GM08714 (cell line): ENCODE measurements around the gene SNX32.

ENCODE experiments used
- H3K4me3 ChIP-seq: fragments of 200-500 bp; sonication (Bioruptor generic); 2 replicates; pipeline ENCODE4 v1.5.1; 2014; ENCODE audit warnings: mild to moderate bottlenecking, low read length, inconsistent platforms
- ZNF274 ChIP-seq: IDR thresholded peaks from 2 replicates; pipeline ENCODE4 v1.6.1; 2012; ENCODE audit warnings: mild to moderate bottlenecking, low read depth, low read length

The SNX32 gene

DNA sequence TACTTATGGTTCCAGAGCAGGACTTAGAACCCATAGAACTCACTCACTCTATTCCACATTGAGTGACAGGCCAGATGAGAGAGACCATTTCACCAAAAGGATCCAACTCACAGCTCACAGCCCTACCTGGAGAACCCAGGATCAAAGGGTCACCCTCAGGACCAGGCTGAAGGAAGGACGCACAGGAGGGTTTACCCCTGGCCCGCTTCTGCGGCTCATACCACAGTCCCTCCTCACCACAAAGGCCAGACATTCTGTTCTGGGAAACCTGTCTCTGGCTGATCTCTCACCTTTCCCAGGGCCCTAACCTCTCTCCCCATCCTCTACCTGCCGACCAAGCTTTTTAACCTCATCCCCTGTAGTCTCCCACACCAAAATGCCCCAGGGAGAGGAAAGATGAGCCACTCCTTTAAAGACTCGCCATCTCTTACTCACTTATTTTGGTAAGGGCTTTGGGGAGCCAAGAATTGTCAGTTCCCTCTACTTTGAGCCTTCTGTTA lies 61.8 kb downstream of the SNX32 start:
- H3K4me3 ChIP-seq, result no peak overlapping the region
- no peak for TF ChIP-seq ZNF274

DNA sequence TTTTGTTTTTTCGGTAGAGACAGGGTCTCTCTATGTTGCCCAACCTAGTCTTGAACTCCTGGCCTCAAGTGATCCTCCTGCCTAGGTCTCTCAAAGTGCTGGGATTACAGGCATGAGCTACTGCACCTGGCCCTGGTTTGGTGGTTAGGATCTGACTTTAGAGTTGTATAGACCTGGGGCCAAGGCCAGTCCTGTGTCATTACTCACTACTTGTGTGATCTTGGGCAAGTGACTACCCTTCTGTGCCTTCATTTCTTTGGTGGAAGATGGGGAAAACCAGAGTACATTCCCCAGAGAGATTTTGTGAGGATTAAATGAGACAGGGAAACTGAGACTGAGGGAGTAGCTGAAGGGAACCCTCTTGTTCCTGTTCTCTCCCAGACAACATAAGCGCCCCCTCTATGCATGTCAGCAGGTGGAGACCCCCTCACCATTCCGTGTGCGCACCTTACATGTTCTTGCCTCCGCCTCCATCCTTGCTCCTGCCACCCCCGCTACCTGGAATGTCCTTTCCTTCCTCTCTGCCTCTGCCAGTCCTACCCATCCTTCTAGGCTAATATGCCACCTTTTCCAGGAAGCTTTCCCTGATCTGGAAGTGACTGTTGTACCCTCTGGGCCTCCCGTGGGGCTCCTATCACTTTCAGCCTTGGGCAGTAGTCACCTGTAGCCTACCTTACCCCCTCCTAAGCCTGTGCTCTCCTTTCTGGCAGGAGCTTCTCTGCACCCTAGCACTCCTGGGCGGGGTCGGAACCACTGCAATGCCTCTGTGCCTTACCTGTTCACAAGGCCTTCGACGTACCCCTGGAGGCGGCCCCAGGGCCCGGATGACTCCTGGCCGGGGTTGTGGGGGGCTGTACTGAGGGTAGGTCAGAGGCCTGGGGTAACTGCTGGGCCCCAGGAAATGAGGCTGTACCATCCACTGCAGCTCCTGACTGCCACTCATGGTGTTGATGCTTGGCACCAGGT lies 62.6 kb downstream of the SNX32 start:
- no peak for TF ChIP-seq ZNF274
- H3K4me3 ChIP-seq, result no peak overlapping the region

DNA sequence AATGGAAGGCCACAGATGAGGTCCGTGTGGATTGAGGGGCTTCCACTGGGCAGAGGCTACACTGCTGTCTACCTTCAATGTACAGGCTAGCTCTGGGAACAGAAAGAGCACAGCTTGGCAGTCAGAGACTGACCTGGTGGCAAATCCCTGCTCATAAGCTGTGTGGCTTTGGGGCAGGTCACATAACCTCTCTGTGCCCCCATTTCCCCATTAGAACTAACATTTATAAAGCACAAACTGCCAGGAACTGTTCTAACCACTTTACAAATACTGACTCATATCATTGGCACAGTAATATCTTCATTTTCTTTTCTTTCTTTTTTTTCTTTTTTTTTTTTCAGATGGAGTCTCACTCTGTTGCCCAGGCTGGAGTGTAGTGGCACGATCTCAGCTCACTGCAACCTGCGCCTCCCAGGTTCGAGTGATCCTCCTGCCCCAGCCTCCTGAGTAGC lies 63.3 kb downstream of the SNX32 start:
- H3K4me3 ChIP-seq, result no peak overlapping the region
- TF ChIP-seq ZNF274, result no peak

DNA sequence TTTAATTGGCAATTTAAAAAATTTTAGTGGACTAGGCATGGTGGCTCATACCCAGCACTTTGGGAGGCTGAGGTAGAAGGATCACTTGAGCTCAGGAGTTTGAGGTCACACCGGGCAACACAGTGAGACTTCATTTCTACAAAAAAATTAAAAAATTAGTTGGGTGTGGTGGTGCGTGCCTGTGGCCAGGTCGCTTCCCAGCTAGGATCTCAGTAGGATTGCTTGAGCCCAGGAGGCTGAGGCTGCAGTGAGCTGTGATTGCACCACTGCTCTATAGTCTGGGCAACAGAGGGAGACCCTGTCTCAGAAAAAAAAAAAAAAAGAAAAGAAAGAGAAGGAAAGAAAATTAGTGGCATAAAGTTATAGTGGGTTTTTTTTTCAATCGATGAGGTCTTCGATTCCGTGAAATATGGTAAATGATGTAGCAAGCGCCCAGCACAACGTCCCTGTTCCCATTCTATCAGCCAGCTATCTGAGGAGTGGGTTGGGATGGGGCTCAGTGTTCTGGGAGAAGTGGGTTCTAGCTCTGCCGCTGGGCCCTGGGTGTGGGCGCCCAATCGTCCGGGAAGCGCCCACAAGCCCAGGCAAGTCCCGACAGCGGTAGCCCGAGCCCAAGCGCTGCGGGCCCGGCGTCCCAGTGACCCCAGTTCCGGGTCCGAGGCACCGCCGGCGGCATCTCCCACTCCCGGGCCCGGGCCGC lies 65.0 kb downstream of the SNX32 start:
- TF ChIP-seq ZNF274, result no peak
- peak overlapping the region; percentile 85; the same call in 1 of the 2 replicates for H3K4me3 ChIP-seq

DNA sequence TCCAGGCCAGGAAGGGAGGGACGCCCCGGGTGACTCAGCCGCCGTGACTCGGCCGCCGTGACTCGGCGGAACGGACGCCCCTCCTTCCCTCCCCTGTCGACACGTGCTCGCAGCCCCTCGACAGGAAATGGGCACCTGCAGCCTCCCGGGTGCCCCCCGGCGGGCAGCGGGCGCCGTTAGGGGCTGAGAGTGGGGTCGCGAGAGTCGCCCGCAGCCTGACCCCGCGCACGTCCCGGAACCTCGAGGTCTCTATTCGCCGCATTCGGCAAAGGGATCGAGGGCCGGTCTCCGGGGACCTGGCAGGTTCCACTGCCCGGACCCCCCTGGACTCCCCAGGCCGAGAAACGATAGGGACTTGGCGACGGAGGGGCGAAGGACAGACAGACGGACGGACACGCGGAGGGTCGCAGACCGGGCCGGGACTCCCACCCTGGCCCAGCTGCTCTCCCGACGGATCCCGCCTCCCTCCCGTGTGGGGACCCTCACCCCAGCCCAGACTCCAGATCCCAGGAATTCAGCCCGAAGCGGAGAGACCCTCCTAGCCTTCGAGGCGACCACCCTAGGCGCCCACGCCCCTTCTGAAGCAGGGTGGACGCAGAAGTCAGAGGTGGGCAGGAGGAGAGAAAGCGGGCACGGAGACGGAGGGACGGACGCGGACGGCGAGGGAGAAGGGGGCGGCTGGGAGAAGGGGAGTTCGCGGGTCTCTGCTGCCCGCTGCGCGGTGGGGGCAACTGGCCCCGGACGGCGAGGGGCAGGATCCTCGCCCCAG lies 65.8 kb downstream of the SNX32 start:
- peak overlapping the region; percentile 85 for H3K4me3 ChIP-seq
- TF ChIP-seq ZNF274, result no peak

DNA sequence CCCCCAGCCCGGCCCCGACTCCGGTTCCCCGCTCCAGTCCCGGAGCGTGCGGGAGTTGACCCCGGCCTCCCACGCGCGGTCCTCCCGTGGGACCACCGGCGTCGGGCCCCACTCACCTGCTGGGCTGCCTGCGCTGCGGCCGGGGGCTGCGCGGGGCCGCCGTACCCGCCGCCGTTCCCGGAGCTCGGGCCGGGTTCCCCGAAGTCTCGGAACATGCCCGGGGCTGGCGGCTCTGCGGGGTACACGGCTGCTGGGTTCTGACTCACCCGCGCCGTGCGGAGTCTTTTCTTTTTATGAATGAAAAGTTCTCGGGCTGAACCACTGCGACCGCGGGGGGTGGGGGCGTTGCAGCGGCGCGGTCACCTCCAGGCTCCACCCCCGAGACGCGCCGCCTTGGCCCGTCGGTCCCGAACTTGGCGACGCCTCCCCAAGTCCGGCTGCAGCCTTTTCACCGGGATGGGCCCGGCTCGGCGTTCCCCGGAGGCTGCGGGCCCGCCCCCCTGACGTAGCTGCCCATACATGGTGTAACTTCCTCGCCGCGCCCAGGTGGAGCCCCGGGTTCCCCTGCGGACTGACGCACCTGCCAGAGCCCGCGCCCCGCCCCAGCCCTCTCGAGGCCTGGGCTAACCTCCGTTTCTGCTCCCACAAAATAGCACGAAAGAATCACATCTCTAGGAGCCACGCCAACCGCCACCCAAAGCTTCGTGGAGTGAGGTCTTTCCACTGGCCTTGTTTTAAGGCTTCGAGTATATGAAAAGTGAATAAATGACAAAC lies 66.5 kb downstream of the SNX32 start, which contains the start of gene FOSL1:
FOSL1 (minus strand) TSS at position 264 of the 774 bp plus-strand sequence; CDS start at position 215, 49 bp downstream.
- no peak for TF ChIP-seq ZNF274
- H3K4me3 ChIP-seq, result peak within 1 kb of the TSS; percentile 85

DNA sequence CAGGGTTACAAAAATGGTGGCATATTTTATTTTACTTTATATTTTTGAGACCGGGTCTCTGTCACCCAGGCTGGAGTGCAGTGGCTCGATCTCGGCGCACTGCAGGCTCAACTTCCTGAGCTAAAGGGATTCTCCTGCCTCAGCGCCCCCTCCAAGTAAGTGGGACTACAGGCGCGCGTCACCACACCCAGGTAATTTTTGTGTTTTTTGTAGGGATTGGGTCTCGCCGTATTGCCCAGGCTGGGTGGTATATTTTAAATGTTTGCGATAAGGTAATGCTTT lies 67.1 kb downstream of the SNX32 start:
- no peak overlapping the region for H3K4me3 ChIP-seq
- no peak for TF ChIP-seq ZNF274

DNA sequence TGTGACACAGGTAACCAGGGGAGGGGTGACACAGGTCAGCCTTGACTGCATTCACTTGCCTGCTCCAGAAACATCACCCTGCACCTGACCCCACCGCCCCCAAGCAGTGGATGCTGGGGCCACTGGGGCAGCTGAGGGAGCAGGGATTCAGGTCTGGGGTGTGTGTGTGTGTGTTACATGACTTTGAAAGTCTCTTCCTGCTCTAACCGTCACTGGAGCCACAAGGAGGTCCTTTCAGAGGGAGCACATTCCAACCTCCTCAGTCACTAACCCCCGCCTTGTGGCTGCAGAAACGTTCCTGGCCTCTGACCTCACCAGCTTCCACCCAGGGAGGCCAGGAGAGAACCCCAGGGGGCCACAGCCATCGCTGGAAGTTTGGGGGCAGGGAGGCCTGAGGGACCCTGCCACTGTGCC lies 69.3 kb downstream of the SNX32 start:
- H3K4me3 ChIP-seq, result no peak overlapping the region
- TF ChIP-seq ZNF274, result no peak
